GM19438 (cell line): ENCODE measurements around the gene MYH14.
"Not testable (repeated sequence)": the region's sequence is repeated elsewhere in the genome, so short reads cannot be mapped to it uniquely, and the experiment has no call there.

Experiments used
- ATAC-seq: cut with Tn5 transposase; IDR thresholded peaks from one replicate; pipeline ENCODE4 v1.9.1; 2021; ENCODE audit warnings: low read depth; ENCODE audit not compliant: unreplicated experiment

MYH14 gene

DNA sequence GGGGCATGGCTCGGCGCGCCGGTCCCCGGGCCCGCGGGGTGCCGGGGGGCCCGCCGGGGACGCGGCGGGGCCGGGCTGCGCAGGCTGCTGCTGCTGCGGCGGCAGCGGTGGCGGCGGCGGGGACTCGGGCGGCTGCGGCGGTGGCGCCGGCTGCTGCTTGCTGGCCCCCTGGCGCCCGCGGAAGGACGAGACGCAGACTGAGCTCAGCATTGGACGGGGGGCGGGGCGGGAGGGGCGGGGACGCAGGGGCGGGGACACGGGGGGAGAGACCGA lies 125.4 kb downstream of the MYH14 start:
- peak; percentile 11 for ATAC-seq

DNA sequence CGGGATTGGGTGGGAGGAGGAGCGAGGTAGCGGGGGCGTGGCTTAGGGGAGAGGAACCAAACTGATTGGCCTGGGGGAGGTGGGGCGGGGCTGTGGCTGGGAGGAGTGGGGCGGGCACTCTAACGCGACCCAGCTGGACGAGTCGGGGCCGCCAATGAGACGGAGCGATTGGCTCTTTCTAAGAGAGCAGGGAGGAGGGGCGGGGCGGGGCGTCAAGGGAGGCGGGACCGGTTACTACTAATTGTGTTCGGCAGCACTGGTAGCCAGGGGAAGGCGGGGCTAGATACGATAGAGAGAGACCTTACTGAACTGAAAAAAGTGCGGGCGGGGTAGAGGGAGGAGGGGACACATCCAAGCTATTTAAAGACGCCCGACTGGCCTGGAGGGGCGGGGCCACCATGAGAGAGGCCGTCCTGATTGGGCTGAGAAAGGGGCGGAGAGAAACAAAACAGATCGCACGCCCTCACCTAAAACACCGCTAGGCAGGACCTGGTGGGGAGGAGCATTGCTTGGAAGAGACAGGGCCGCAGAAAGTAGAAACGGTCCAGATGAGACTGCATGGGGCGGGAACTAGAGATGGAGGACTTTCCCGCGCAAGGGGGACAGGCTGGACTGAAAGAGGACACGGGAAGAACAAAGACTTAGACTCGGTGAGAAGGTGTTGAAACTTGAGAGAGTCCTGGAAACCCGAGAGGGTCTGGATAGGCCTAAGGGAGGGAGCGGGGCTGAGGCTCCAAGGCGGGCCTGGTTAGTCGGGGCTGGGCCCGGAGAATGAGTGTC lies 125.9 kb downstream of the MYH14 start, which contains the start of gene KCNC3:
Gene KCNC3, minus strand, starts transcription at position 232 of the 780 bp plus-strand sequence. CDS start 295 bp downstream, outside the sequence.
- ATAC-seq, result peak; percentile 44

GRCh38 chr19:50329926-50330294 lies 126.5 kb downstream of the MYH14 start:
- ATAC-seq, result not testable (repeated sequence)

DNA sequence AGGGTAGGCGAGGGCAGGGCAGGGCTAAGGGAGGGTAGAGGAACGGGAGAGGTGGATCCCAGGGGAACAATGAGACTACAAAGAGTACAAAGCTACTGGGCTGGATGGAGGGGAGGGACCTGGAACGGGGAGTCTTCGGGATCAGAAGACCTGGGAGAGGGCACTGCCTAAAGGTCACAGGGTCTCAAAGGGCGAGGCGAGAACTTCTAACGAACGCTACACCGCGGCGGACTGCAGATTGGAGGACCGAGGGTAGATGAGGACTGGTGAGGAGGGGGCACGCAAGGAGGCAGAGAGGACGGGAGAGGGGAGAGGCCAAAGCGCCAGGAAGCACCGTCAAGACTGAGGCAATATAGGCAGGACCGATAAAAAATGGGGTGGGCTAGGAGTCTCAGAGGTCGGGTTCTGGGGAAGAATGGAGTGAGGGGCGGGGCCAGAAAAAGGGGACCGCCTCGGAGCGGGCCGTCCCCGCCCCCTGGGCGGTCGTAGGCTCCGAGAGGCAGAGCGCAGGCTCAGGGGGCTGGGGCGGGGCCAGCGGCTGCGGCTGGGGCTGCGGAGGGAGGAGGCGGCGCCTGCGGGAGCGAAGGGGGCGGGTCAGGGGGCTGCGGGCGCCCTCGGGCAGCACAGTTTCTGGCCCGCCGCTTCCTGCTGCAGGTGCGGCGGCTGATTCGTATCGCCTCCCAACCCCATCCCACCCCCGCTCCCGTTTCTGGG lies 127.1 kb downstream of the MYH14 start:
- ATAC-seq, result peak; percentile 32

DNA sequence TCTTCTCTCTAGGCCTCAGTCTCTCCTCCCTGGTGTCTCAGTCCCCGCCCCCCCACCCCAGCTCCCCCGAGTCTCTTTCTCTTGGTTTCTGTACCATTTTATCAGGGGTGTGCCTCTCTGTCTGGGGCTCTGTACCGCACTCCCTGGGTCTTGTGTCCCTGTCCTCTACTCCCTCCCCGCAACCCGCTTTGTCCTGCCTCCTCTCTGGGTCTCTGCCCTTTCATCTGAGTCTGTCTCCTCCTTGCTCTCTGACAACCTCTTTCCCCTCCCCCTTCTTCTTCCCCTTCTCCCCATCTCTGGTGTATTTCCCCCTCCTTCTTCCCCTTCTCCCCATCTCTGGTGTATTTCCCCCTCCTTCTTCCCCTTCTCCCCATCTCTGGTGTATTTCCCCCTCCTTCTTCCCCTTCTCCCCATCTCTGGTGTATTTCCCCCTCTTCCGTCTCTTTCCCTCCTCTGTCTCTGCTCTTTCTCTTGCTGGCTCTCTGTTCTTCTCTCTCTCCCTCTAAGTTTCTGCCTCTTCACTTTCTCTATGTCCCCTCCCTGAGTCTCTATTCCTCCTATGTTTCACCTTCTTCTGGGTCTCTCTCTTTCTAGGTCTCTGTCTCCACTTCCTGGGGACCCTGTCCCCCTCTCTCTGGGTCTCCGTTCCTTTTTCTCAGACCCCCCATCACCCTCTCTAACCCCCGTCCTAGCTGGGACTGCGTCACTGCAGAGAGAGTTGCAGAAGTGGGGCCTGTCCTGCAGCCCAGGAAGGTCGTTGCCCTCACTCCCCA lies 128.0 kb downstream of the MYH14 start:
- ATAC-seq, result no peak

DNA sequence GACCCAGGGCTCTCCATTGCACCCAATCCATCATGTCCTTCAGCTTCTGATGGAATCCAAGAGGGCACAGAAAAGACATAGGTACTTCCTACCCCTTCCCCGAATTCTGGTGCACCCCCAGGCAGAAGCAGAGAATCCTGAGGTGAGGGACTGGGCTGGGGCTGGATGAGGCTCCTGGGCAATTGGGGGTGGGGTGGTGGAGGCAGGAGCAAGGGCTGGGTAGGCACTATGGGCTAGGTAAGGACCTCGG lies 128.5 kb downstream of the MYH14 start:
- no peak for ATAC-seq

DNA sequence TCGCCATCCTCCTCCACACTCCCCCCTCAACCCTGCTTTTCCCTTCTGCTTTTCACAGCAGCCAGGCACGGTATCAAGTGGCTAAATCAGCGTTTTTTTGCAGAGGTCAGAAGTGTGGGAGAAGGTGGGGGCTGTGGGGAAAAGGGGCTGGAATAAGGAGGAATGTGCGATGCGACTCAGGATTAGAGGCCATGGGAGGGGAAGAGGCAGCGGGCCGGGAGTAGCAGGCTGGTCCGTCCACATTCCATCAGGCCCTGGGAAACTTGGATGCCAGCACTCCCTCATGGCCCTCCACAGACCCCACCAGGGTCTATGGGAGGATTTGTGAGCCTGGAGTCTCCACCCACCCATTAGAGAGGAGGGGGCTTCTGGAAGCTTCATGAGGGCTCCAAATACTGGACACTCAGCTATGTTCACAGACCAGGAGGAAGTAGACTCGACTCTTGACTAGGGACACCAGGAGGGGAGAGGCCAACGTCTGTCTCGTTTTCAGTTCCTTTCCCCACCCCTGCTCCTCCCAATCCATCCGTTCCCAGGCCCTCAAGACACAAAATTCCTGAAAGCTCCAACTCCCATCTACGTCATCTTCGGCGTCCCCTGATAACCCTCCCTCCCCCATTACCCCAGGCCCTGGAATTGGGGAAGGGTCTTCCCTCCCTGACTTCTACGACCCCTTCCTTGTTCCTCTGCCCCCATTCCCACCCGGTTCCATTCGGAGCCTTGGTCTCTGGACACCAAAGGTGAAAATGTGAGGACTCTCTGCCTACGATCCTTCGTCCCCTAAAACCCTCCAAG lies 129.0 kb downstream of the MYH14 start:
- no peak for ATAC-seq

DNA sequence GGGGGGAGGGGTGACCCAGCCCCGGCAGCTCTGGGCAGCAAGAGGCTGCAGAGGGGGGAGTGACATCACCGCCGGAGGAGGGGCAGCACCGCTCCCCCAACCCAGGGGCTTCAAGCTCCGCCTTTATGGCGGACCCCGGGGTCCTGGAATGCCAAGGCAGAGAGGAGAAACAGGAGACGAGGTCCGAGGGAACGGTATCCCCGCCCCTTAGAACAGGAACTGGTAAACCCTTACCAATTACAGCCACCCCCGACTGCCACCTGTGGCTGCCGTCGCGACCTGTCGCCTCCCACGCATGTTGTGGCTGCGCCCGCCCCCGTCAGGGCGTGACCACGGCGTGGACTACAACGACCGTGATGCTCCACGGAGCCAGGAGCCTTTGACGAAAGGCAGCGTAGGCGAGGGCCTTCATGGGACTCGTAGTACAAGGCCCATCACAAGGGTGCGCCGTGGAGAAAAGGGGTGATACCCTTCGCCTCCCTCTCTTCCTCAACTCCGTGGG lies 129.9 kb downstream of the MYH14 start:
- ATAC-seq, result no peak

GRCh38 chr19:50333737-50334617 lies 130.6 kb downstream of the MYH14 start:
- no peak for ATAC-seq

- ATAC-seq, result no peak
Observed at GRCh38 chr19:50334741-50335421, 131.5 kb downstream of the MYH14 start.

DNA sequence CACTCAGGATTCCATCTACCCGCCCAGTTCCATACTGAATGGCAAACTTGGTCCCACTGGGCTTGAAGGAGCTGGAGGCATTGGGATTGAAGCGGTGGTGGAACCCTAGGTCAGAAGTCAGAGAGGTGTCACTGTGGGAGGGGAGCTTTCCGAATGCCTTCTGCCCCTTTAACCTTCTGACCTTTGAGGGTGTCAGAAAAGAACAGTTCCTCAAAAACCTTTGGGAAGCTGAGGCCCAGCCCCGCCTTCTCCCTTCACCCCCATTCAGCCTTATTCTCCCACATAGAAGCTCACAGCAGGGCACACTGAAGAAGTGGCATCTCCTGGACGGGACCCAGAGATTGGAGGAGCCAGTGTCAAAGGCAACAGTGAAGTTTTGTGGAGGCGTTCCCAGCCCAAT lies 133.6 kb downstream of the MYH14 start:
- ATAC-seq, result not testable (repeated sequence)

DNA sequence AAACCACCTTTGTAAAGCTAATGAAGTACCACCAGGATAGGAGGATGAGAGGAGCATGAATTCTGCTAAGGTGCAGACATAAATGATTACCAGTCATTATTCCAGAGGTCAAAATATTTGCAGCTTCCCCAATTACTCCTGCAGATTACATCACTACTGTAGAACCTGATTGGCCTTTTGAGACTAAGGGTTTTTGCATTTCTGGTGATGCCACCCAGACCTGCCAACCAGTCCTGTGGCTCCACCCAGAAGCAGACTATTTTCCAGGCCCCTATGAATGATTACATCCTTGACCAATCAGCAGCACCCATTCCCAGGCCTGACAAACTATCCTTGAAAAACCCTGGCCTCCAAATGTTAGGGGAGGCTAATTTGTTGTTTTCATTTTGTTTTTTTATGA lies 136.9 kb downstream of the MYH14 start:
- no peak for ATAC-seq

DNA sequence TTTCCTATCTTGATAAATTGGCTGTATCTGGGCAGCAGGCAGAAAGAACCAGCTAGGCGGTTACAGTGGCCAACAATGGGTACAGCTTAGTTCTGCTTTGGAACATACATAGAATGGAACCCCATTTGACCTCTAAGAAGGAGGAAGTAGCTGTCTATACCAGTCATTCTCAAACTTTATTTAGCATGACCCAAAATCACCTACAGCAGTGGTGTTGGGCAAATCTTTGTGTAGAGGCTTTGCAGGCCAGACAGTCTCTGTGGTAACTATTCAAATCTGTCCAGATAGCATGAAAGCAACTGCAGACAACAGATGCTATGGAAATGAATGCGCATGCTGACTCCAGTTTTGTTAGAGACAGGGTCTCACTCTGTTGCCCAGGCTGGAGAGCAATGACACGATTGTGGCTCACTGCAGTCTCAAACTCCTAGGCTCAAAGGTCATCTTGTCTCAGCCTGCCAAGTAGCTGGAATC lies 137.7 kb downstream of the MYH14 start:
- no peak for ATAC-seq

- ATAC-seq, result no peak
Observed at GRCh38 chr19:50344661-50345318, 141.4 kb downstream of the MYH14 start.

DNA sequence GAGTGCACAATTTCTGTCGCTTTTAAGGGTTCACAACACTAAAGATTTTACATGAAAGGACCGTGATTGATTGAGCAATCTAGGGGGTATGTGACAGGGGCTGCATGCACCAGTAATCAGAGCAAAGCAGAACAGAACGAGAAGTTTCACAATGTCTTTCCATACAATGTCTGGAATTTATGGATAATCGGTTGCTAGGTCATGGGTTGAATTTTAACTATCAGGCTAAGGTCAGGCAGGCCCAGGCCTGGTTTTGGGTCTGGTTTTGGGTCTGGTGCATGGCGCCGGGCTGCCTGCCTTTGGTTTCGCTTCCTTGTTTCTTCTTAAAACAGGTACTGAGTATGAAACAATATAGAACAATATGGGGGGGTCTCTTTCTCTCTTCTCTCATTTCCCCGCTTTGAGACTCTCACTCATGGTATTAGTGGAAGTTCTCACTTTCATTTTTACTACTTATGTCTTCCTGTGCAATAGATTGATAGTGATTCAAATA lies 143.7 kb downstream of the MYH14 start:
- ATAC-seq, result peak; percentile 49

DNA sequence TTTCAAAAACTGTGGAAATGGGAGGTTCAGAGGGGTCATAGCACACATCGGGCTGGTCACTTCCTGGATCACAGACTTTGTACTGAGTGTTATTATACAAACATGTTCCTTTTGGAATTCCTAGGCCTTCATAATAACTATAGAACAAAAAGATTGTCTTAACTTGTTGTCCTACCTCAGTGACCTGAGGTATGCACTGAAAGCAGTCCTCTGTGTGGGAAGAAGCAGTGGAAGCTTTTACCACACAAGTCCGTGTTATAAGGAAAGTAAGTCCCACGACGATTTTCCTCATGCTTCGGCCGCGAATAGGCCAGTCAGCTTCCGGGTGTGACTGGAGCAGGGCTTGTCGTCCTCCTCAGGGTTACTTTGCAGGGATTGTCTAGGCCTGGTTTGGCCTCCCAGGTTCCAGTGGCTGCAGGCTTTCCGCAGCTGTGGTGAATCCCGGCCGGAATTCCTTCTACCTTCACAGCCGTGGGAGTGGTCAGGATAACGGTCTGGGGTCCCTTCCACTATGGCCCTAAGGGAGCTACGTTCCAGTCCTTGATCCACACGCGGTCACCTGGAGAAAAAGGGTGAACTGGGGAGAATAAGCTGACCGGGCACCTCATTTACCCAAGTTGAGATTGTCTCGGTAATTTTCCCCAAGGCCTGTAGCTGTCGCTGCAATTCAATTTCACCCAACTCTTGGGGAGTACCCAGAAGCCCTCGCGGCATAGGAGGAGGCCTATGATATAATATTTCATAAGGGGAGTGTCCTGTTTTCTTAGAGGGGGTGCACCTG lies 146.0 kb downstream of the MYH14 start:
- no peak for ATAC-seq

DNA sequence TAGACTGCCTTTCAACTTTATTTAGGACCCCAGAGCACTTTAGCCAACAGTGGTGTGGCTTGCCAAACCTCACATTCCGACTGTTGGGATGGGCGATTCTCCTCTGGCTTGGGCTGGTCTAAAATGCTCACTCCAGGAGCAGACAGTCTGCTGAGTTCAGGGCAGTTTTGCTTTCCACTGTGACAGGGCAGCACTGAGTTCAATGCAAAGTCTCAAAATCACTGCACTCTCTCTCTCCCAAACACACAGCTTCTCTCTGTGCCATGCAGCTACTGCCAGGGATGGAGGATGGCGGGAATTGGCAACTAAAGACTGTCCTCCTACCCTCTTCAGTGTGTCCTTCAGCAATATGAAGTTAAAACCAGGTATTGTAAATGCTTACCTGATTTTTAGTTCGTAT lies 148.8 kb downstream of the MYH14 start:
- no peak for ATAC-seq

DNA sequence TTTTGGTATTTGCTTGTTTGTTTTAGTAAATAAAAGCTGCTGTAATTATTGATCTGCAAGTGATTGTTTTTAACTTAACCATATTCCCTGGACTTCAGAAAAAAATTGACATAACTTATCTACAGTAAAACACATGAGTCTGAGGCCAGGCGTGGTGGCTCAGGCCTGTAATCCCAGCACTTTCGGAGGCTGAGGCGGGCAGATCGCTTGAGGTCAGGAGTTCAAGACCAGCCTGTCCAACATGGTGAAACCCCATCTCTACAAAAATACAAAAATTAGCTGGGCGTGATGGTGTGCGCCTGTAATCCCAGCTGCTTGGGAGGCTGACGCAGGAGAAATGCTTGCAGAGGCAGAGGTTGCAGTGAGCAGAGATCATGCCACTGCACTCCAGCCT lies 150.1 kb downstream of the MYH14 start:
- ATAC-seq, result not testable (repeated sequence)
